Glutamatergic neuron (in vitro differentiated cells): Measurements from ENCODE around the gene CPS1. TPM values are rescaled to one million over a fixed set of nuclear protein-coding genes. Genes with fewer than 3 reads are reported as not detected.

Experiments
- DNase-seq: peaks from one replicate; pipeline ENCODE4 v3.0.0; 2022
- H3K27ac Mint-ChIP-seq: one replicate; pipeline ENCODE4 v1.8.0; 2020; ENCODE audit warnings: mild to moderate bottlenecking, mixed read lengths, inconsistent platforms; ENCODE audit not compliant: unreplicated experiment
- H3K27me3 Mint-ChIP-seq: one replicate; pipeline ENCODE4 v1.8.0; 2020; ENCODE audit warnings: mild to moderate bottlenecking, moderate library complexity, mixed read lengths, inconsistent platforms; ENCODE audit not compliant: unreplicated experiment
- H3K36me3 Mint-ChIP-seq: one replicate; pipeline ENCODE4 v1.8.0; 2020; ENCODE audit warnings: mild to moderate bottlenecking, mixed read lengths, inconsistent platforms; ENCODE audit not compliant: unreplicated experiment
- H3K4me1 Mint-ChIP-seq: one replicate; pipeline ENCODE4 v1.8.0; 2020; ENCODE audit warnings: mild to moderate bottlenecking, low read depth, mixed read lengths, inconsistent platforms; ENCODE audit not compliant: unreplicated experiment
- H3K4me3 Mint-ChIP-seq: one replicate; pipeline ENCODE4 v1.8.0; 2020; ENCODE audit warnings: mild to moderate bottlenecking, mixed read lengths, inconsistent platforms; ENCODE audit not compliant: unreplicated experiment
- H3K9me3 Mint-ChIP-seq: one replicate; pipeline ENCODE4 v1.8.0; 2020; ENCODE audit warnings: mild to moderate bottlenecking, moderate library complexity, mixed read lengths, inconsistent platforms; ENCODE audit not compliant: unreplicated experiment
- CTCF ChIP-seq: fragments of 200-600 bp; sonication (generic); IDR thresholded peaks from one replicate; pipeline ENCODE4 v1.5.0; 2021; ENCODE audit not compliant: partially characterized antibody, unreplicated experiment
- total RNA-seq: library from RNA; stranded (reverse); fragmentation: NEBNext Ultra II Directional; extraction: Animal tissue kit (Norgen Biotek cat#: 25700); gene quantifications from one replicate; pipeline ENCODE4 v1.2.1, GENCODE V29; 2021; ENCODE audit not compliant: unreplicated experiment

CPS1 gene
- total RNA-seq, 1 donor from 2014 or later, result 31.1 TPM

GRCh38 chr2:210558708-210559107 lies 2.3 kb downstream of the CPS1 start:
- Mint-ChIP-seq H3K36me3 (no peaks in the 10 kb centered on the region), H3K27ac (no peak overlapping the region), H3K4me1 (no peaks in the 10 kb centered on the region), H3K27me3 (no peaks in the 10 kb centered on the region), H3K9me3 (no peaks in the 10 kb centered on the region), H3K4me3 (no peak overlapping the region)
- TF ChIP-seq CTCF, result no peak
- no peak for DNase-seq

GRCh38 chr2:210559182-210559581 lies 2.8 kb downstream of the CPS1 start:
- Mint-ChIP-seq H3K9me3 (no peaks in the 10 kb centered on the region), H3K4me3 (no peak overlapping the region), H3K36me3 (no peaks in the 10 kb centered on the region), H3K27ac (no peak overlapping the region), H3K4me1 (no peaks in the 10 kb centered on the region), H3K27me3 (no peaks in the 10 kb centered on the region)
- DNase-seq, result no peak
- TF ChIP-seq CTCF, result no peak

DNA sequence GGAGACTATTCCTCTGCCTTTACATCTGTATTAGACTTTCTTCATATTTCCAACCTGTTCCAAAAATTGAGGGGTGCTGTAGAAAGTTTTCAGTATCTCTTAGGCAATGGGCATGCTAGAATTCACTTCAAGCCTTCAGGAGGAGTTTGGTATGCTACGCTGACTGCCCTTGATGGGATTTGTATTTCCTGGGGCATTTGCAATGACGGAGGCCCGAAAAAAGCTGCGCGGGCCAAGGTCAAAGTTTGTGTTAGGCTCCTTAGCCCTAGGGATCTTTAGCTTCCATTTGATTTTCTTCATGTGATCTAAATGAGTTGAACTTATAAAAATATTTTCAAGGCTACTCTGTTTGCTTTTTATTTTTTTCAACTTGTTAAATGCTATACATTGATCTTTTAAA lies 5.1 kb downstream of the CPS1 start:
- H3K36me3 Mint-ChIP-seq, result no peaks in the 10 kb centered on the region
- no peak overlapping the region for H3K4me3 Mint-ChIP-seq
- H3K4me1 Mint-ChIP-seq, result no peaks in the 10 kb centered on the region
- no peak for TF ChIP-seq CTCF
- H3K9me3 Mint-ChIP-seq, result no peaks in the 10 kb centered on the region
- H3K27me3 Mint-ChIP-seq, result no peaks in the 10 kb centered on the region
- no peak overlapping the region for H3K27ac Mint-ChIP-seq
- no peak for DNase-seq

GRCh38 chr2:210562091-210562490 lies 5.7 kb downstream of the CPS1 start:
- Mint-ChIP-seq H3K4me1 (no peaks in the 10 kb centered on the region), H3K9me3 (no peaks in the 10 kb centered on the region), H3K27me3 (no peaks in the 10 kb centered on the region), H3K27ac (no peak overlapping the region), H3K36me3 (no peaks in the 10 kb centered on the region), H3K4me3 (no peak overlapping the region)
- DNase-seq, result no peak
- no peak for TF ChIP-seq CTCF

DNA sequence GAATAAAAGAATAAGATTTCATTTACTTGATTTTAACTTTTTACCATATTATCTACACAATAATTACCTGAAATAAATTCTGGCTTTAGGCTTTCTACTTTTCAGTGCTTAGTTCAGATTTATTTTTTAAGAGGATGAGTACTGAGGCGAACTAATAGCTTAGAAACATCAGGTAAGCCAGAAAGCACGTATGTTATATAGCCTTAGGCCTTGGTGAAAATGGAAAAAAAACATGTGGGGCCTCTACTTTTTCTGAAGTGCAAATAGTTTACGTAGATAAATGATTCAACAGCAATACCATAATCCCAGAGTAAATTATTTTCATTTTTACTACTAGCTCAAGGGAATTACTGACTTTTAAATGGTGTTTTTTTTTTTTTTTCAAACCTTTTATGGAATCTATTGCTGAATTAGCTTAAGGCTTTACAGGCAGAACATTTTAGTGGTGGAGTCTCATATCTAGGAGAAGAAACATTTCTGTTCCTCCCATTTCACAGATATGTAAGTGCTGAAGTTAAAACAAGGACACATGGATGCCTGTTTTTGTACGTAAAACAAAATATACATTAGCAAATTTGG lies 6.2 kb downstream of the CPS1 start:
- no peak overlapping the region for H3K27ac Mint-ChIP-seq
- no peak for DNase-seq
- H3K36me3 Mint-ChIP-seq, result no peaks in the 10 kb centered on the region
- no peaks in the 10 kb centered on the region for H3K4me1 Mint-ChIP-seq
- H3K4me3 Mint-ChIP-seq, result no peak overlapping the region
- H3K9me3 Mint-ChIP-seq, result no peaks in the 10 kb centered on the region
- no peaks in the 10 kb centered on the region for H3K27me3 Mint-ChIP-seq
- no peak for TF ChIP-seq CTCF
